ENCODE data around the gene NKX6-2. TPM values are rescaled to one million over a fixed set of nuclear protein-coding genes. Genes with fewer than 3 reads are reported as not detected.

NKX6-2 gene
- total and polyA plus RNA-seq, 2 experiments from 2014 or later, result 0.24 to 9.3 TPM

DNA sequence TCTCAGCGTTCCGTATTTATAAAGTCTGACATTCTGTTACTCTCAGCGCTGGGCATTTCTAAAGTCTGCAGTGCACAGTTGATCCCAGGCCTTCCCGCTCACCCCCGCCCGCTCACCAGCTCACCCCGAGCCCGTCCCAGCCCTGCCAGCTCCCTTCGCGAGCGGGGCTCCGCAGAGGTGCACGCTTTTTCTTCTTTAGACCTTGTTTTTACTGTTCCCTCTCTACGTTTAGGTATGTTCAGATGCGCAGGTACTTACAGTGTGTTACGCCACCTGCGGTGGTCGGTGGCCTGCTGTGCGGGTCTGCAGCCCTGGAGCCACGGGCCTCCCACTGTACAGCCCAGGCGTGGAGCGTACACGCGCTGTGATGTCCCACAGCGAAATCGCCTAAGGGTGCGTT, 28.8 kb downstream of the NKX6-2 start:
- Mint-ChIP-seq H3K9me3 (peaks cover 21% of the 10 kb centered on the region), H3K4me1 (no peaks in the 10 kb centered on the region; the same call in 2 of the 3 replicates), H3K27me3 (ENCODE audit: insufficient read depth, low read depth, poor library complexity) (peaks cover 5% of the 10 kb centered on the region), H3K27ac (no peak overlapping the region), H3K36me3 (ENCODE audit: low read depth) (peaks cover 23% of the 10 kb centered on the region), H3K4me3 (no peak overlapping the region)
- Histone ChIP-seq H3K9me2 (ENCODE audit: insufficient read depth) (no peaks in the 10 kb centered on the region), H2AFZ (no peak overlapping the region), H3K36me3 (ENCODE audit: insufficient read depth) (no peaks in the 10 kb centered on the region), H3F3A (replicated peaks; ENCODE audit: low read depth) (no peaks in the 10 kb centered on the region), H4K20me1 (replicated peaks; ENCODE audit: insufficient read depth) (no peaks in the 10 kb centered on the region), H3K4me2 (no peak overlapping the region), H3K4me1 (ENCODE audit: insufficient read depth) (no peaks in the 10 kb centered on the region), H3K27me3 (ENCODE audit: insufficient read depth) (no peaks in the 10 kb centered on the region), H3K79me2 (replicated peaks; ENCODE audit: insufficient read depth) (no peaks in the 10 kb centered on the region), H3K4me3 (no peak overlapping the region), H3K27ac (ENCODE audit: low read depth) (no peak overlapping the region)
- ATAC-seq, result no peak
- no peak for DNase-seq (ENCODE audit: low spot score)
- TF ChIP-seq JUNB (IDR thresholded peaks at IDR 0.05; ENCODE audit: unreplicated experiment), result no peak
- no peak for TF ChIP-seq EZH2 (IDR thresholded peaks at IDR 0.05; ENCODE audit: low read depth, unreplicated experiment)
- TF ChIP-seq, protein P1, sequence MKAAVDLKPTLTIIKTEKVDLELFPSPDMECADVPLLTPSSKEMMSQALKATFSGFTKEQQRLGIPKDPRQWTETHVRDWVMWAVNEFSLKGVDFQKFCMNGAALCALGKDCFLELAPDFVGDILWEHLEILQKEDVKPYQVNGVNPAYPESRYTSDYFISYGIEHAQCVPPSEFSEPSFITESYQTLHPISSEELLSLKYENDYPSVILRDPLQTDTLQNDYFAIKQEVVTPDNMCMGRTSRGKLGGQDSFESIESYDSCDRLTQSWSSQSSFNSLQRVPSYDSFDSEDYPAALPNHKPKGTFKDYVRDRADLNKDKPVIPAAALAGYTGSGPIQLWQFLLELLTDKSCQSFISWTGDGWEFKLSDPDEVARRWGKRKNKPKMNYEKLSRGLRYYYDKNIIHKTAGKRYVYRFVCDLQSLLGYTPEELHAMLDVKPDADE (IDR thresholded peaks at IDR 0.05), result no peak
- TF ChIP-seq NANOG (IDR thresholded peaks at IDR 0.05; ENCODE audit: borderline replicate concordance), result no peak
- TF ChIP-seq, protein P2, sequence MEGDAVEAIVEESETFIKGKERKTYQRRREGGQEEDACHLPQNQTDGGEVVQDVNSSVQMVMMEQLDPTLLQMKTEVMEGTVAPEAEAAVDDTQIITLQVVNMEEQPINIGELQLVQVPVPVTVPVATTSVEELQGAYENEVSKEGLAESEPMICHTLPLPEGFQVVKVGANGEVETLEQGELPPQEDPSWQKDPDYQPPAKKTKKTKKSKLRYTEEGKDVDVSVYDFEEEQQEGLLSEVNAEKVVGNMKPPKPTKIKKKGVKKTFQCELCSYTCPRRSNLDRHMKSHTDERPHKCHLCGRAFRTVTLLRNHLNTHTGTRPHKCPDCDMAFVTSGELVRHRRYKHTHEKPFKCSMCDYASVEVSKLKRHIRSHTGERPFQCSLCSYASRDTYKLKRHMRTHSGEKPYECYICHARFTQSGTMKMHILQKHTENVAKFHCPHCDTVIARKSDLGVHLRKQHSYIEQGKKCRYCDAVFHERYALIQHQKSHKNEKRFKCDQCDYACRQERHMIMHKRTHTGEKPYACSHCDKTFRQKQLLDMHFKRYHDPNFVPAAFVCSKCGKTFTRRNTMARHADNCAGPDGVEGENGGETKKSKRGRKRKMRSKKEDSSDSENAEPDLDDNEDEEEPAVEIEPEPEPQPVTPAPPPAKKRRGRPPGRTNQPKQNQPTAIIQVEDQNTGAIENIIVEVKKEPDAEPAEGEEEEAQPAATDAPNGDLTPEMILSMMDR (conservative IDR thresholded peaks at IDR 0.05; ENCODE audit: low read depth in 2 of 2), result no peak
- TF ChIP-seq STAT1 (IDR thresholded peaks at IDR 0.05; ENCODE audit: unreplicated experiment), result no peak
- no peak for TF ChIP-seq POLR2AphosphoS5 (IDR thresholded peaks at IDR 0.05; ENCODE audit: low read depth)
- no peak for TF ChIP-seq ZNF114 (CRISPR knock-in tag; IDR thresholded peaks at IDR 0.05)
- TF ChIP-seq EZH2phosphoT487 (IDR thresholded peaks at IDR 0.05; ENCODE audit: unreplicated experiment), result no peak
- no peak for TF ChIP-seq ZNF331 (CRISPR knock-in tag; IDR thresholded peaks at IDR 0.05; ENCODE audit: low read depth)

DNA sequence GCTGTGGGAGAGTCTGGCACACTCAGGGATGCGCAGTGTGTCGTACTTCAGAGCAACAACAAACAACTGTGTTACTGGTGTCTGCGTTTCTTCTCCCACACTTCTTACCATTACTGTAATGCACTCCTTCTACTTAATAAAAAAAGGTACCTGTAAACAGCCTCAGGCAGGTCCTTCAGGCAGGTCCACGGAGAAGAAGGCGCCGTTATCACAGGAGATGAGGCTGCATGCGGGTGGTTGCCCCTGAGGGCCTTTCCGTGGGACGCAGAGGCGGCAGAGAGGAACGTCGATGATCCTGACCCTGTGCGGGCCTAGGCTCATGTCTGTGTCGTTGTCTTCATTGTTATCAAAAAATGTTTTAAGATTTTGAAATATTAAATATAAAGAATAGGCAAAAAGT, 29.4 kb downstream of the NKX6-2 start:
- Mint-ChIP-seq H3K9me3 (peaks cover 16% of the 10 kb centered on the region), H3K27ac (no peak overlapping the region), H3K36me3 (ENCODE audit: low read depth) (peaks cover 17% of the 10 kb centered on the region), H3K4me3 (no peak overlapping the region), H3K4me1 (no peaks in the 10 kb centered on the region), H3K27me3 (ENCODE audit: insufficient read depth, low read depth, poor library complexity) (peaks cover 5% of the 10 kb centered on the region)
- no peaks in the 10 kb centered on the region for H3F3A ChIP-seq (replicated peaks; ENCODE audit: low read depth)
- DNase-seq (ENCODE audit: low spot score) (no peak), ATAC-seq (no peak)
- no peaks in the 10 kb centered on the region for H3K36me3 ChIP-seq (ENCODE audit: insufficient read depth)
- H3K4me3 ChIP-seq, result no peak overlapping the region
- H3K27me3 ChIP-seq (ENCODE audit: insufficient read depth), result no peaks in the 10 kb centered on the region
- no peak overlapping the region for H3K27ac ChIP-seq (ENCODE audit: low read depth)
- H3K4me2 ChIP-seq, result no peak overlapping the region
- H4K20me1 ChIP-seq (replicated peaks; ENCODE audit: insufficient read depth), result no peaks in the 10 kb centered on the region
- no peaks in the 10 kb centered on the region for H3K4me1 ChIP-seq (ENCODE audit: insufficient read depth)
- H3K79me2 ChIP-seq (replicated peaks; ENCODE audit: insufficient read depth), result no peaks in the 10 kb centered on the region
- no peak overlapping the region for H2AFZ ChIP-seq
- no peaks in the 10 kb centered on the region for H3K9me2 ChIP-seq (ENCODE audit: insufficient read depth)
- TF ChIP-seq STAT1 (IDR thresholded peaks at IDR 0.05; ENCODE audit: unreplicated experiment) (no peak), JUNB (IDR thresholded peaks at IDR 0.05; ENCODE audit: unreplicated experiment) (no peak)
- TF ChIP-seq, protein P3, sequence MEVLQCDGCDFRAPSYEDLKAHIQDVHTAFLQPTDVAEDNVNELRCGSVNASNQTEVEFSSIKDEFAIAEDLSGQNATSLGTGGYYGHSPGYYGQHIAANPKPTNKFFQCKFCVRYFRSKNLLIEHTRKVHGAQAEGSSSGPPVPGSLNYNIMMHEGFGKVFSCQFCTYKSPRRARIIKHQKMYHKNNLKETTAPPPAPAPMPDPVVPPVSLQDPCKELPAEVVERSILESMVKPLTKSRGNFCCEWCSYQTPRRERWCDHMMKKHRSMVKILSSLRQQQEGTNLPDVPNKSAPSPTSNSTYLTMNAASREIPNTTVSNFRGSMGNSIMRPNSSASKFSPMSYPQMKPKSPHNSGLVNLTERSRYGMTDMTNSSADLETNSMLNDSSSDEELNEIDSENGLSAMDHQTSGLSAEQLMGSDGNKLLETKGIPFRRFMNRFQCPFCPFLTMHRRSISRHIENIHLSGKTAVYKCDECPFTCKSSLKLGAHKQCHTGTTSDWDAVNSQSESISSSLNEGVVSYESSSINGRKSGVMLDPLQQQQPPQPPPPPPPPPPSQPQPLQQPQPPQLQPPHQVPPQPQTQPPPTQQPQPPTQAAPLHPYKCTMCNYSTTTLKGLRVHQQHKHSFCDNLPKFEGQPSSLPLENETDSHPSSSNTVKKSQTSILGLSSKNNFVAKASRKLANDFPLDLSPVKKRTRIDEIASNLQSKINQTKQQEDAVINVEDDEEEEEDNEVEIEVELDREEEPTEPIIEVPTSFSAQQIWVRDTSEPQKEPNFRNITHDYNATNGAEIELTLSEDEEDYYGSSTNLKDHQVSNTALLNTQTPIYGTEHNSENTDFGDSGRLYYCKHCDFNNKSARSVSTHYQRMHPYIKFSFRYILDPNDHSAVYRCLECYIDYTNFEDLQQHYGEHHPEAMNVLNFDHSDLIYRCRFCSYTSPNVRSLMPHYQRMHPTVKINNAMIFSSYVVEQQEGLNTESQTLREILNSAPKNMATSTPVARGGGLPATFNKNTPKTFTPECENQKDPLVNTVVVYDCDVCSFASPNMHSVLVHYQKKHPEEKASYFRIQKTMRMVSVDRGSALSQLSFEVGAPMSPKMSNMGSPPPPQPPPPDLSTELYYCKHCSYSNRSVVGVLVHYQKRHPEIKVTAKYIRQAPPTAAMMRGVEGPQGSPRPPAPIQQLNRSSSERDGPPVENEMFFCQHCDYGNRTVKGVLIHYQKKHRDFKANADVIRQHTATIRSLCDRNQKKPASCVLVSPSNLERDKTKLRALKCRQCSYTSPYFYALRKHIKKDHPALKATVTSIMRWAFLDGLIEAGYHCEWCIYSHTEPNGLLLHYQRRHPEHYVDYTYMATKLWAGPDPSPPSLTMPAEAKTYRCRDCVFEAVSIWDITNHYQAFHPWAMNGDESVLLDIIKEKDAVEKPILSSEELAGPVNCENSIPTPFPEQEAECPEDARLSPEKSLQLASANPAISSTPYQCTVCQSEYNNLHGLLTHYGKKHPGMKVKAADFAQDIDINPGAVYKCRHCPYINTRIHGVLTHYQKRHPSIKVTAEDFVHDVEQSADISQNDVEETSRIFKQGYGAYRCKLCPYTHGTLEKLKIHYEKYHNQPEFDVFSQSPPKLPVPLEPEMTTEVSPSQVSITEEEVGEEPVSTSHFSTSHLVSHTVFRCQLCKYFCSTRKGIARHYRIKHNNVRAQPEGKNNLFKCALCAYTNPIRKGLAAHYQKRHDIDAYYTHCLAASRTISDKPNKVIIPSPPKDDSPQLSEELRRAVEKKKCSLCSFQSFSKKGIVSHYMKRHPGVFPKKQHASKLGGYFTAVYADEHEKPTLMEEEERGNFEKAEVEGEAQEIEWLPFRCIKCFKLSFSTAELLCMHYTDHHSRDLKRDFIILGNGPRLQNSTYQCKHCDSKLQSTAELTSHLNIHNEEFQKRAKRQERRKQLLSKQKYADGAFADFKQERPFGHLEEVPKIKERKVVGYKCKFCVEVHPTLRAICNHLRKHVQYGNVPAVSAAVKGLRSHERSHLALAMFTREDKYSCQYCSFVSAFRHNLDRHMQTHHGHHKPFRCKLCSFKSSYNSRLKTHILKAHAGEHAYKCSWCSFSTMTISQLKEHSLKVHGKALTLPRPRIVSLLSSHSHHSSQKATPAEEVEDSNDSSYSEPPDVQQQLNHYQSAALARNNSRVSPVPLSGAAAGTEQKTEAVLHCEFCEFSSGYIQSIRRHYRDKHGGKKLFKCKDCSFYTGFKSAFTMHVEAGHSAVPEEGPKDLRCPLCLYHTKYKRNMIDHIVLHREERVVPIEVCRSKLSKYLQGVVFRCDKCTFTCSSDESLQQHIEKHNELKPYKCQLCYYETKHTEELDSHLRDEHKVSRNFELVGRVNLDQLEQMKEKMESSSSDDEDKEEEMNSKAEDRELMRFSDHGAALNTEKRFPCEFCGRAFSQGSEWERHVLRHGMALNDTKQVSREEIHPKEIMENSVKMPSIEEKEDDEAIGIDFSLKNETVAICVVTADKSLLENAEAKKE (CRISPR knock-in tag; IDR thresholded peaks at IDR 0.05), result no peak
